Erythroblast (primary cell): ENCODE results near the gene SLC39A11.

ENCODE experiments used
- GATA1 ChIP-seq: IDR thresholded peaks from 2 replicates; pipeline ENCODE4 v1.6.1; 2011; ENCODE audit warnings: low read depth, mild to moderate bottlenecking, control low read depth, low read length, moderate library complexity
- POLR2A ChIP-seq: IDR thresholded peaks from 2 replicates; pipeline ENCODE4 v1.6.1; 2011; ENCODE audit warnings: mild to moderate bottlenecking, low read length

- TF ChIP-seq POLR2A (no peak), GATA1 (no peak)
These were observed 327.9 kb downstream of the SLC39A11 start for GRCh38 chr17:72764632-72765041.
